Prostate gland (tissue), 2 donors: Measurements from ENCODE around the gene R3HDML. TPM values are rescaled to one million over a fixed set of nuclear protein-coding genes. Genes with fewer than 3 reads are reported as not detected.

Experiments
- DNase-seq: peaks from one replicate; pipeline ENCODE4 v3.0.0-alpha.2; 2019; ENCODE audit warnings: low spot score
- H3K27ac ChIP-seq, 2 donors: fragments of 200-600 bp; sonication (generic); 2 replicates each; pipeline ENCODE4 v1.5.1; 2017 to 2019
- H3K27me3 ChIP-seq: fragments of 200-600 bp; sonication (generic); replicated peaks from 2 replicates; pipeline ENCODE4 v1.5.1; 2019; ENCODE audit not compliant: insufficient read depth
- H3K36me3 ChIP-seq, 2 donors: fragments of 200-600 bp; sonication (generic); 1 replicate in 1 of 2; 2 replicates in 1 of 2; pipeline versions ENCODE4 v1.5.1 to v1.8.1; 2017 to 2019
- H3K4me1 ChIP-seq: fragments of 200-600 bp; sonication (generic); replicated peaks from 2 replicates; pipeline ENCODE4 v1.5.1; 2019
- H3K4me3 ChIP-seq, 2 donors: fragments of 200-600 bp; sonication (generic); 2 replicates each; pipeline ENCODE4 v1.5.1; 2017 to 2019
- H3K9me3 ChIP-seq: fragments of 200-600 bp; sonication (generic); 2 replicates; pipeline ENCODE4 v1.5.1; 2017
- CTCF ChIP-seq, 4 experiments: fragments of 200-600 bp in 2 of 4; fragments of 450-650 bp in 2 of 4; sonication (generic) in 2 of 4; IDR thresholded peaks; 1 replicate in 3 of 4; 2 replicates in 1 of 4; pipeline ENCODE4 v1.5.1; 2016 to 2019; ENCODE audit warnings: antibody characterized with exemption in 4 of 4, mild to moderate bottlenecking in 2 of 4, moderate library complexity in 2 of 4
- POLR2A ChIP-seq: fragments of 450-650 bp; IDR thresholded peaks from one replicate; pipeline ENCODE4 v1.6.1; 2016; ENCODE audit warnings: antibody characterized with exemption, mild to moderate bottlenecking
- POLR2AphosphoS5 ChIP-seq: sonication (generic); formaldehyde crosslinking; IDR thresholded peaks from one replicate; pipeline ENCODE4 v1.6.1; 2017; ENCODE audit warnings: antibody characterized with exemption
- WGBS: methylation state at CpG from one replicate; pipeline ENCODE4 v1.1.5; 2018; 5-methylcytosine and 5-hydroxymethylcytosine counted together
- intact Hi-C: fragments of 100-400 bp; cut with DNase I; formaldehyde crosslinking; loops from one replicate; pipeline ENCODE4 v1.14.2; 2022
- total RNA-seq, 2 donors: library from RNA; depleted of rRNA; stranded (reverse); fragments of >200 nt; gene quantifications; one replicate each; pipeline ENCODE4 v1.1.0, GENCODE V29; 2016

R3HDML gene
- total RNA-seq, 2 donors from 2014 or later, result 0.91 TPM; not detected in 1

GRCh38 chr20:44355498-44356352, 18.9 kb downstream of the R3HDML start, which contains the start of gene HNF4A:
Gene HNF4A (plus strand): TSS chr20:44355699. CDS start chr20:44355805, 106 bp downstream.
- Histone ChIP-seq H3K27ac (no peak within 1 kb of the TSS), H3K36me3 (no peaks in the 10 kb centered on the region), H3K27me3 (peaks cover 3% of the 10 kb centered on the region), H3K9me3 (no peaks in the 10 kb centered on the region), H3K4me3 (no peak within 1 kb of the TSS), H3K4me1 (no peaks in the 10 kb centered on the region)
- WGBS, result 73% methylated on average over 38 of the region's 40 CpGs
- intact Hi-C loops, result no loop called here
- TF ChIP-seq POLR2AphosphoS5, result no peak
- TF ChIP-seq CTCF (IDR thresholded peaks at IDR 0.05), result no peak
- no peak for TF ChIP-seq POLR2A
- DNase-seq, result no peak

GRCh38 chr20:44356353-44356723, 19.5 kb downstream of the R3HDML start:
- intact Hi-C loops, result no loop called here
- Histone ChIP-seq H3K27me3 (peaks cover 3% of the 10 kb centered on the region), H3K27ac (no peak overlapping the region), H3K36me3 (no peaks in the 10 kb centered on the region), H3K9me3 (no peaks in the 10 kb centered on the region), H3K4me1 (no peaks in the 10 kb centered on the region), H3K4me3 (no peak overlapping the region)
- WGBS, result 36% methylated on average over 14 of the region's 14 CpGs
- DNase-seq, result no peak
- TF ChIP-seq POLR2A (no peak), POLR2AphosphoS5 (no peak), CTCF (IDR thresholded peaks at IDR 0.05) (no peak)

GRCh38 chr20:44357020-44357419, 20.2 kb downstream of the R3HDML start:
- intact Hi-C loops, result no loop called here

GRCh38 chr20:44357555-44358125, 20.8 kb downstream of the R3HDML start:
- Histone ChIP-seq H3K36me3 (no peaks in the 10 kb centered on the region), H3K27ac (no peak overlapping the region), H3K4me1 (no peaks in the 10 kb centered on the region), H3K9me3 (no peaks in the 10 kb centered on the region), H3K27me3 (peaks cover 3% of the 10 kb centered on the region), H3K4me3 (no peak overlapping the region)
- DNase-seq, result no peak
- WGBS, result 62% methylated on average over 4 of the region's 4 CpGs
- no peak for TF ChIP-seq CTCF (IDR thresholded peaks at IDR 0.05)
- TF ChIP-seq POLR2AphosphoS5, result no peak
- TF ChIP-seq POLR2A, result no peak
- intact Hi-C loops, result no loop called here

More at GRCh38 chr20:44357020-44357419, 20.2 kb downstream of the R3HDML start:
- TF ChIP-seq CTCF (IDR thresholded peaks at IDR 0.05) (no peak), POLR2AphosphoS5 (no peak), POLR2A (no peak)
- Histone ChIP-seq H3K4me3 (no peak overlapping the region), H3K4me1 (no peaks in the 10 kb centered on the region), H3K27me3 (peaks cover 3% of the 10 kb centered on the region), H3K36me3 (no peaks in the 10 kb centered on the region), H3K9me3 (no peaks in the 10 kb centered on the region), H3K27ac (no peak overlapping the region)
- 63% methylated on average over 2 of the region's 2 CpGs for WGBS
- DNase-seq, result no peak
